ENCODE measurements around the gene PITX2. TPM values are rescaled to one million over a fixed set of nuclear protein-coding genes. Genes with fewer than 3 reads are reported as not detected.

Gene PITX2
- total and polyA plus RNA-seq, 2 experiments from 2014 or later: 0.52 to 0.99 TPM

- peaks cover 59% of the 10 kb centered on the region for H3K4me1 Mint-ChIP-seq
- Histone ChIP-seq H3K4me2 (peak overlapping the region; percentile 73), H3K4me3 (peak overlapping the region; percentile 65), H3K36me3 (ENCODE audit: insufficient read depth) (no peaks in the 10 kb centered on the region), H3K9me2 (ENCODE audit: insufficient read depth) (no peaks in the 10 kb centered on the region), H3K27me3 (ENCODE audit: insufficient read depth) (peaks cover 99% of the 10 kb centered on the region), H3F3A (replicated peaks; ENCODE audit: low read depth) (peaks cover 32% of the 10 kb centered on the region), H3K4me1 (ENCODE audit: insufficient read depth) (peaks cover 74% of the 10 kb centered on the region), H3K27ac (ENCODE audit: low read depth) (no peak overlapping the region), H2AFZ (no peak overlapping the region), H4K20me1 (replicated peaks; ENCODE audit: insufficient read depth) (peaks cover 21% of the 10 kb centered on the region; the same call in 1 of the 2 replicates), H3K79me2 (replicated peaks; ENCODE audit: insufficient read depth) (no peaks in the 10 kb centered on the region)
- H3K4me3 Mint-ChIP-seq: peak overlapping the region; percentile 67
- DNase-seq (ENCODE audit: low spot score) (peak; percentile 51), ATAC-seq (no peak)
- H3K27me3 Mint-ChIP-seq (ENCODE audit: insufficient read depth, low read depth, poor library complexity): peaks cover 100% of the 10 kb centered on the region
- TF ChIP-seq ETS1 (IDR thresholded peaks at IDR 0.05) (no peak), CREB1 (CRISPR knock-in tag; IDR thresholded peaks at IDR 0.05; ENCODE audit: low read depth) (no peak), CTCF (conservative IDR thresholded peaks at IDR 0.05; ENCODE audit: low read depth in 2 of 2) (no peak), EZH2 (IDR thresholded peaks at IDR 0.05; ENCODE audit: low read depth, unreplicated experiment) (peak; percentile 61), JUNB (IDR thresholded peaks at IDR 0.05; ENCODE audit: unreplicated experiment) (no peak), REST (IDR thresholded peaks at IDR 0.05; ENCODE audit: unreplicated experiment) (no peak), POLR2AphosphoS5 (IDR thresholded peaks at IDR 0.05; ENCODE audit: low read depth) (no peak)
- no peak overlapping the region for H3K27ac Mint-ChIP-seq
- no peaks in the 10 kb centered on the region for H3K36me3 Mint-ChIP-seq (ENCODE audit: low read depth)
- H3K9me3 Mint-ChIP-seq: no peaks in the 10 kb centered on the region; the same call in 1 of the 3 replicates
Measured at GRCh38 chr4:110627977-110628662, 5.2 kb upstream of the PITX2 start.
